ENCODE data around the gene GET4.

GRCh38 chr7:867001-867405, 9.4 kb upstream of the GET4 start:
- no peak for TF ChIP-seq CTCF (IDR thresholded peaks at IDR 0.05; ENCODE audit: low read length)
- TF ChIP-seq EZH2 (IDR thresholded peaks at IDR 0.05; ENCODE audit: borderline replicate concordance, low read length): no peak

Data from OCI-LY1 (cell line).